ENCODE results near the gene PACSIN1.

The PACSIN1 gene

DNA sequence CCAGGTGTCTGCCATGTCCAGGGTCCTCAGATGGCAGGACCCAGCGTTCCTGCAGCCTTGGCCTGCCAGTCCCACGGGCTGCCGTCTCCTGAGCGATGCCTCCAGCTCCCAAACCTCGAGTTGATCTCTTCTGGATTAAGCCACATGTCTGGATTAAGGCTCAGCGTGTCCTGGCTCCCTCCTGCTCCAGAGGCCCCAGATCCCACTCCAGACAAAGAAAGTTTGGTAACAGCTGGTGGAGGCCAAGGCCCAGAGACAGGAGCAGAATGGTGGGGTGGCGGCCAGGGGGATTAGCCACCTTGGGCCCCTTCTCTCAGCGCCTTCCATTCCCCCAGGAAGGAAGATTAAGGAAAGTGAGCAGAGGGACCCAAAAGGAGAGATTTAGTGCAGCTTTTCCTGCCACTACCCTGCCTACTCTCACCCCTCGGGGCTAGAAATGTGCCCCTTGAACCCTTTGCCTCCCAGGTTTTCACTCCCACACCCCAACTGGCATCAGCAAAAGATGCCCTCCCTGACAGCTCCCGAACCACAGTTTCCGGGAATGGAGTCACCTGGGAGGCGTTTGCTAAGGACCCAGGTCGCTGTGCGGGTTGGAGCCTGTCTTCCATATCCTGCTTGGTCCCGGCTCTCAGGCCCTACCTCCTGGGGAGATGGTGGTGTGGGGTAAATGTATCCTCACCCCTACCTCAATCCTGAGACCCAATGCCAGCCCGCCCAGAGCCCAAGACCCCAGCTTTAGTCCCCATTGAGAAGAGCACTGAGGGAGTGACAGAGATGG lies 83.3 kb downstream of the PACSIN1 start:
- H3K27me3 ChIP-seq, result no peaks in the 10 kb centered on the region
- no peak for DNase-seq
- H3K4me1 ChIP-seq, result no peaks in the 10 kb centered on the region
- H3K4me3 ChIP-seq (ENCODE audit: low read depth, low read length), result no peak overlapping the region
- no peaks in the 10 kb centered on the region for H3K36me3 ChIP-seq
- TF ChIP-seq, protein P1, sequence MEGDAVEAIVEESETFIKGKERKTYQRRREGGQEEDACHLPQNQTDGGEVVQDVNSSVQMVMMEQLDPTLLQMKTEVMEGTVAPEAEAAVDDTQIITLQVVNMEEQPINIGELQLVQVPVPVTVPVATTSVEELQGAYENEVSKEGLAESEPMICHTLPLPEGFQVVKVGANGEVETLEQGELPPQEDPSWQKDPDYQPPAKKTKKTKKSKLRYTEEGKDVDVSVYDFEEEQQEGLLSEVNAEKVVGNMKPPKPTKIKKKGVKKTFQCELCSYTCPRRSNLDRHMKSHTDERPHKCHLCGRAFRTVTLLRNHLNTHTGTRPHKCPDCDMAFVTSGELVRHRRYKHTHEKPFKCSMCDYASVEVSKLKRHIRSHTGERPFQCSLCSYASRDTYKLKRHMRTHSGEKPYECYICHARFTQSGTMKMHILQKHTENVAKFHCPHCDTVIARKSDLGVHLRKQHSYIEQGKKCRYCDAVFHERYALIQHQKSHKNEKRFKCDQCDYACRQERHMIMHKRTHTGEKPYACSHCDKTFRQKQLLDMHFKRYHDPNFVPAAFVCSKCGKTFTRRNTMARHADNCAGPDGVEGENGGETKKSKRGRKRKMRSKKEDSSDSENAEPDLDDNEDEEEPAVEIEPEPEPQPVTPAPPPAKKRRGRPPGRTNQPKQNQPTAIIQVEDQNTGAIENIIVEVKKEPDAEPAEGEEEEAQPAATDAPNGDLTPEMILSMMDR (IDR thresholded peaks at IDR 0.05; ENCODE audit: low read depth, low read length), result no peak
- H3K9me3 ChIP-seq, result no peaks in the 10 kb centered on the region

- H3K4me1 ChIP-seq, result no peaks in the 10 kb centered on the region
Observed at GRCh38 chr6:34549804-34550202, 83.9 kb downstream of the PACSIN1 start.

GRCh38 chr6:34551720-34552119 lies 85.8 kb downstream of the PACSIN1 start:
- TF ChIP-seq, protein P1 (IDR thresholded peaks at IDR 0.05; ENCODE audit: low read depth, low read length), result no peak
- Histone ChIP-seq H3K27me3 (no peaks in the 10 kb centered on the region), H3K9me3 (no peaks in the 10 kb centered on the region), H3K4me3 (ENCODE audit: low read depth, low read length) (no peak overlapping the region), H3K4me1 (no peaks in the 10 kb centered on the region), H3K36me3 (no peaks in the 10 kb centered on the region)
- DNase-seq, result no peak

More at GRCh38 chr6:34549804-34550202, 83.9 kb downstream of the PACSIN1 start:
- Histone ChIP-seq H3K4me3 (ENCODE audit: low read depth, low read length) (no peak overlapping the region), H3K36me3 (no peaks in the 10 kb centered on the region), H3K9me3 (no peaks in the 10 kb centered on the region), H3K27me3 (no peaks in the 10 kb centered on the region)
- DNase-seq, result no peak
- TF ChIP-seq, protein P1 (IDR thresholded peaks at IDR 0.05; ENCODE audit: low read depth, low read length), result no peak

GRCh38 chr6:34552620-34553019 lies 86.7 kb downstream of the PACSIN1 start:
- H3K9me3 ChIP-seq, result no peaks in the 10 kb centered on the region
- TF ChIP-seq, protein P1 (IDR thresholded peaks at IDR 0.05; ENCODE audit: low read depth, low read length), result no peak

GRCh38 chr6:34553146-34553545 lies 87.3 kb downstream of the PACSIN1 start:
- no peak overlapping the region for H3K4me3 ChIP-seq (ENCODE audit: low read depth, low read length)
- H3K9me3 ChIP-seq, result no peaks in the 10 kb centered on the region
- DNase-seq, result no peak
- TF ChIP-seq, protein P1 (IDR thresholded peaks at IDR 0.05; ENCODE audit: low read depth, low read length), result no peak
- H3K4me1 ChIP-seq, result no peaks in the 10 kb centered on the region
- H3K27me3 ChIP-seq, result no peaks in the 10 kb centered on the region
- H3K36me3 ChIP-seq, result no peaks in the 10 kb centered on the region

More at GRCh38 chr6:34552620-34553019, 86.7 kb downstream of the PACSIN1 start:
- no peaks in the 10 kb centered on the region for H3K4me1 ChIP-seq
- H3K36me3 ChIP-seq, result no peaks in the 10 kb centered on the region
- H3K4me3 ChIP-seq (ENCODE audit: low read depth, low read length), result no peak overlapping the region
- no peak for DNase-seq
- H3K27me3 ChIP-seq, result no peaks in the 10 kb centered on the region

- Histone ChIP-seq H3K36me3 (no peaks in the 10 kb centered on the region), H3K4me3 (ENCODE audit: low read depth, low read length) (no peak overlapping the region), H3K9me3 (no peaks in the 10 kb centered on the region), H3K4me1 (no peaks in the 10 kb centered on the region), H3K27me3 (no peaks in the 10 kb centered on the region)
- TF ChIP-seq, protein P1 (IDR thresholded peaks at IDR 0.05; ENCODE audit: low read depth, low read length), result no peak
- DNase-seq, result no peak
Observed at GRCh38 chr6:34553750-34554149, 87.9 kb downstream of the PACSIN1 start.
